GM19023 (cell line): ENCODE measurements around the gene THRSP.
"Not testable (repeated sequence)": the region's sequence is repeated elsewhere in the genome, so short reads cannot be mapped to it uniquely, and the experiment has no call there.

Experiments
- ATAC-seq: cut with Tn5 transposase; IDR thresholded peaks from one replicate; pipeline ENCODE4 v1.9.1; 2021; ENCODE audit warnings: mild to moderate bottlenecking, moderate library complexity; ENCODE audit not compliant: unreplicated experiment

The THRSP gene, protein sequence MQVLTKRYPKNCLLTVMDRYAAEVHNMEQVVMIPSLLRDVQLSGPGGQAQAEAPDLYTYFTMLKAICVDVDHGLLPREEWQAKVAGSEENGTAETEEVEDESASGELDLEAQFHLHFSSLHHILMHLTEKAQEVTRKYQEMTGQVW

DNA sequence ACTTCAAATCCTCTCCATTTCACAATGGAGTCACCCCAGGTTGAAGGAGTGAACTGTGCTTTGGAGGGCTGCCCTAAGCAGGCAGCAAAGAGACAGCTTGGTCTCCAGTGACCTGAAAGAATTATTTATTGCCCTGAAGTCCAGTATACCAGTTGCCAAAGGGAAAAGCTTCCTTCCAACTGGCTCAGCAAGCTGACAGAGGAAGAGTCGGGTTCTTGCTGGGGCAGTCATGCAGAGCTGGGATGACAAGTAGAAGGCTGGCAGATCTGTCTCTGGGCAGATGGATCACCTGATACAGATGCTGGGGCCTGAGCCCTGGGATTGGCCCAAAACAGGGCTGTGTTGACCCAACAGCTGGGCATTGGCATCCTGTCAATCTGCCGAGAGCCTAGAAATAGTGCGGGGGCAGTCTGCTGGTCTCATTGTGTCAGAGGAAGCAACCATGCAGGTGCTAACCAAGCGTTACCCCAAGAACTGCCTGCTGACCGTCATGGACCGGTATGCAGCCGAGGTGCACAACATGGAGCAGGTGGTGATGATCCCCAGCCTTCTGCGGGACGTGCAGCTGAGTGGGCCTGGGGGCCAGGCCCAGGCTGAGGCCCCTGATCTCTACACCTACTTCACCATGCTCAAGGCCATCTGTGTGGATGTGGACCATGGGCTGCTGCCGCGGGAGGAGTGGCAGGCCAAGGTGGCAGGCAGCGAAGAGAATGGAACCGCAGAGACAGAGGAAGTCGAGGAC is at the start of gene THRSP:
THRSP (plus strand) TSS at position 422 of the 742 bp plus-strand sequence; CDS start at position 443, 21 bp downstream.
- no peak for ATAC-seq

DNA sequence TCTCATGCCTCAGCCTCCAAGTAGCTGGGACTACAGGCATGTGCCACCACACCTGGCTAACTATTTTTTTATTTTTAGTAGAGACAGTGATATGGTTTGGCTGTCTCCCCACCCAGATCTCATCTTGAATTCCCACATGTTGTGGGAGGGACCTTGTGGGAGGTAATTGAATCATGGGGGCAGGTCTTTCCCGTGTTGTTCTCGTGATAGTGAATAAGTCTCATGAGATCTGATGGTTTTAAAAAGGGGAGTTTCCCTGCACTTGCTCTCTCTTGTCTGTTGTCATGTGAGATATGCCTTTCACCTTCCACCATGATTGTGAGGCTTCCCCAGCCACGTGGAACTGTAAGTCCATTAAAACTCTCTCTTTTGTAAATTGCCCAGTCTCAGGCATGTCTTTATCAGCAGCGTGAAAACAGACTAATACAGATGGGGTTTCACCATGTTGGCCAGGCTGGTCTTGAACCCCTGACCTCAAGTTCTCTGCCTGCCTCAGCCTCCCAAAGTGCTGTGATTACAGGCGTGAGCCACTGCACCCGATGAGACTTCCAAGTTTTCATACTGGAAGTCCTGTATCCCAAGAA is 48.6 kb upstream of the THRSP start:
- ATAC-seq: not testable (repeated sequence)

DNA sequence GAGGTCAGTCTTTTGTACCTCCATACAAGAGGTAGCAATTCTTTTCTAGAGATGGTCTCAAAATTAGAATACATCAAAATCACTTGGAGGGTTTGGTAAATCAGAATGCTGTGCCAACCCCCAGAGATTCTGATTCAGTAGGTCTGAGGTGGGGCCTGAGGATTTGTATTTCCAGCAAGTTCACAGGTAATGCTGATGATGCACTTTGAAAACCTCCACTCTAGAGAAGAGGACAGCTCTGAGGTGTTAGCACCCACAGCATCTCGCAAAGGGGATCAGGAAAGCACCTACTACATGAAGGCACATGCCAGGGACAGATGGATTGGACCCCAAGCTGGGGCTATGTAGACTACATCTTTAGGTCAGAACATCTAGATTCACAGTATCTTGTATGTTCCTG is 47.8 kb upstream of the THRSP start:
- no peak for ATAC-seq

GRCh38 chr11:78019808-78020207 is 43.9 kb upstream of the THRSP start:
- no peak for ATAC-seq

DNA sequence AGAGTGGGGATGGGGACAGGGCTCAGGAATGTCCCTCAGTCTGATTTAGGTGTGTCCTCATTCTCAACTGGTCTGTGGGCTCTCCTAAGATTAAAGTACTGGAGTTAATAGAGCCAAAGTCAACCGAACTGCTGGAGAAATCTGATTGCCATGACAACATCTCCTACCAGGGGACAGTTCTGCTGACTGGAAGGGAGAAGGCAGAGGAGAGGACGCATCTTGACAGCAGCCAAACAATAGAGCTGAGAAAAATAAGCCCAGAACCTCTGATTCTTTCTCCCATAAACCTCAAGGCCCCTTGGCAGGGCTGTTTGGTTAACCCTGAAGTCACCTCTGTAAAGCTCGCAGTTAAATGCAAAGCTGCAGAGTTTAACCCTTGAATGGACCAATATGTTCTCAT is 43.4 kb upstream of the THRSP start:
- no peak for ATAC-seq

GRCh38 chr11:78021611-78022010 is 42.0 kb upstream of the THRSP start:
- ATAC-seq: no peak

- no peak for ATAC-seq
Measured at GRCh38 chr11:78022397-78023396, 41.0 kb upstream of the THRSP start, which contains the start of gene KCTD14. TSS of gene KCTD14 (minus strand) at chr11:78023276. CDS start at chr11:78023249, 27 bp downstream.

- no peak for ATAC-seq
Measured at GRCh38 chr11:78023426-78023825, 40.2 kb upstream of the THRSP start.

DNA sequence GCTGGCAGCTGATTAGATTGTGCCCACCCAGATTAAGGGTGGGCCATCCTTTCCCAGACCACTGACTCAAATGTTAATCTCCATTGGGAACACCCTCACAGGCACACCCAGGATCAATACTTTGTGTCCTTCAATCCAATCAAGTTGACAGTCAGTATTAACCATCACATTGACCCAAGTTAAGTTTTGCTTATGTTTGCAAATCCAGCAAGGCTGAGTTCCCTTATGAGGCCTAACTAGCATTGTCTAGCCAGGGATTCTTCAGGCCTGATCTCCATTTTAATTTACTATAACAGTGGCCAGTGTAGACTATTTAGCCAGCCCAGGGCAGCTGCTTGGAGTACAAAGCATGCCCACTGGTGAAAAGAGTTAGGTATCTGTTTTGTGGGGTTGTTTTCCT is 38.3 kb upstream of the THRSP start:
- no peak for ATAC-seq

GRCh38 chr11:78027759-78028158 is 35.9 kb upstream of the THRSP start:
- ATAC-seq: no peak

- not testable (repeated sequence) for ATAC-seq
Measured at GRCh38 chr11:78028423-78028822, 35.2 kb upstream of the THRSP start.

- ATAC-seq: no peak
Measured at GRCh38 chr11:78030429-78031325, 33.0 kb upstream of the THRSP start.

DNA sequence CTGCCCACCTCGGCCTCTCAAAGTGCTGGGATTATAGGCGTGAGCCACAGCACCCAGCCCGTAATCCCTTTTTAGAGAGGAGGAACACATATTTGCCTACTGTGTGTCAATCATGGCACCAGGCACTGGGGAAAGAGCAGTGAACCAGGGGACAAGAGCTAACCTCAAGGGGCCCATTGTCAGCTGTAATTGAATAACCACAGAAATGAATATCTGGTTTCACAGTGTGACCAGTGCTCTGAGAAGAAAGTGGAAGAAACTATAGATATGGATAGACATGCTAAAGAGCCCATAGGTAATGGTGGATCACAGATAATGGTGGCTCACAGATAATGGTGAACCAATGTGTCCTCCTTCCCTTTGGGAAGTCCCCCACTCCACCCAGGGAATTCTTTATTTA is 32.0 kb upstream of the THRSP start:
- ATAC-seq: peak; percentile 77

GRCh38 chr11:78032090-78032489 is 31.6 kb upstream of the THRSP start:
- no peak for ATAC-seq

- ATAC-seq: no peak
Measured at GRCh38 chr11:78033040-78033439, 30.6 kb upstream of the THRSP start.

- ATAC-seq: no peak
Measured at GRCh38 chr11:78034623-78035022, 29.0 kb upstream of the THRSP start.

- ATAC-seq: no peak
Measured at GRCh38 chr11:78036313-78036712, 27.3 kb upstream of the THRSP start.

- no peak for ATAC-seq
Measured at GRCh38 chr11:78037056-78037455, 26.6 kb upstream of the THRSP start.

DNA sequence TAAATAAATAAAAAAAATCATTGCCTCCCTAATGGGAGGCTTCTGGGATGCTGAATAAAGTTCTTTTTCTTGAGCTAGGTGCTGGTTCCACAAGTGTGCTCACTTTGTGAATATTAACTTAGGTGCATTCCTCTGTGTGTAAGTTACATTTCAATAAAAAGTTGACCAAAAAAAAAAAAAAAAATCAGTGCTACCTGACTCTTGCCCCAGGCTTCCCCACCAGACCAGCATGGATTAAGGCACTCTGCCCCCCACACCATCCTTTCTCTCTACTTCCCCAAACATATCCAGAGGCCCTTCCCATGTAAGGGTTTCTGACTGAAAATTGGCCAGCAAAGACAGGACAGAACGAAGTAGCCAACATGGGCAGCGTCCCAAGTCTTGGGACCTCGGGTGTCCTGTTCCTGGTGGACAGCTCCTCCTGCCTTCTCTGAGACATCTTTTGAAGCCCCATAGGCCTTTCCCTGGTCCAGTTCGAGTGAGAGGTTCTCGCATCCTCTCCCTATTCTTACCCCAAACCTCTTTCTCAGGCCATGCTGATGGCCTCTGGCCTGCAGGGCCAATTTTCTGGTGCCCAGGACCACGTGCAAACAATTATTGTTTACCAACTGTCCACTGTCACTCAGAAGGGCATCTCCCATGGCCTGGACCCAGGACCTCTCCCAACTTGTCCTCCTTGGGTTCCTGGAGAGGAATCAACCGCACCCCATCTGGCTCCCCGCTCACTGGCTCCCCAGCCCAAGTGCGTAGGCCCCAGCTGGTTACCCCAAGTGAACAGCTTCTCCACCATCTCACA is 25.6 kb upstream of the THRSP start:
- ATAC-seq: no peak
